GM21515 (cell line): ENCODE results near the gene SCP2.
"Not testable (repeated sequence)": the region's sequence is repeated elsewhere in the genome, so short reads cannot be mapped to it uniquely, and the experiment has no call there.

Experiments used
- ATAC-seq: cut with Tn5 transposase; IDR thresholded peaks from one replicate; pipeline ENCODE4 v1.9.1; 2021; ENCODE audit not compliant: unreplicated experiment

The SCP2 gene

DNA sequence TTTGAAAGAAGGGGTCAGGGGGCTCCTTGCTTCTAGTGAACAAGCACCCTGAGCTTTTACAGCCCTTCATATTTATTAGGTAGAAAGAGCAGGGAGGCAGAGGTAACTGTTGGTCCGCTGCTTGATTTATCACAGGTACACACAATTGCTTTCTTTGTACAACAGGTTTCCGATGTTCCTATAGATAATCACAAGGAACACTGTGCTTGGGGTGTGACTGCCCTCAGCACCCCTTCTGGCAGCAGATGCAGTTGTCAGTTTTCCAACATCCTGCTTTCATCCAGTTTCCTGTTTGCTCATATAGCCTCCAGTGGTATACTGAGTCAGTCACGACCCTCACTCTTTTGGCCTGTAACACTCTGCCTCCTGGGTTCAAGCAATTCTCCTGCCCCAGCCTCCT lies 40.6 kb downstream of the SCP2 start:
- ATAC-seq = no peak

DNA sequence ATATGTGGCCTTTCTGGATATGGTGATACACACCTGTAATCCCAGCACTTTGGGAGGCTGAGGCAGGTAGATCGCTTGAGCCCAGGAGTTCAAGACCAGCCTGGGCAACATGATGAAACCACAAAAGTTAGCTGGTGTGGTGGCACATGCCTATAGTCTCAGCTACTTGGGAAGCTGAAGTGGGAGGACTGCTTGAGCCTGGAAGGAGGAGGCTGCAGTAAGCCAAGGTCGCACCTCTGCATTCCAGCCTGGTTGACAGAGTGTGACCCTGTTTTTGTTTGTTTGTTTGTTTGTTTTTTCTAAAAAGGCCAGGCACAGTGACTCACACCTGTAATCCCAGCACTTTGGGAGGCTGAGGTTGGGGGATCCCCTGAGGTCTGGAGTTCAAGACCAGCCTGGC lies 42.2 kb downstream of the SCP2 start:
- not testable (repeated sequence) for ATAC-seq

DNA sequence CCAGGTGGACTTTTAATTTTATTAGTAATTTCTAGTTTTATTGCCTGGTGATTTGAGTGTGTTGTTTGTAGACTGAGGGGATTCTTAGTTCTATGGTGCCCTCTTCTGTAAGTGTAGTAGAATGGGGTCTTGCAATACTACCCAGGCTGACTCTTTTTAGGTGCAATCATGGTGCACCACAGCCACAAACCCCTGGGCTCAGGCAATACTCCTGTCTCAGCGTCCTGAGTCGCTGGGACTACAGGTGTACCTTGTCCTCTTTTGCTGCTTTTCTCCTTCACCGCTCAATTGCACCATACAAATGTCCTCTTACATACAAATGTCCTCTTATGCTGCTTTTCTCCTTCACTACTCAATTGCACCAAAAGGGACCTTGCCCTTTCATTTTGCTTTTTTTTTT lies 43.1 kb downstream of the SCP2 start:
- ATAC-seq = no peak

DNA sequence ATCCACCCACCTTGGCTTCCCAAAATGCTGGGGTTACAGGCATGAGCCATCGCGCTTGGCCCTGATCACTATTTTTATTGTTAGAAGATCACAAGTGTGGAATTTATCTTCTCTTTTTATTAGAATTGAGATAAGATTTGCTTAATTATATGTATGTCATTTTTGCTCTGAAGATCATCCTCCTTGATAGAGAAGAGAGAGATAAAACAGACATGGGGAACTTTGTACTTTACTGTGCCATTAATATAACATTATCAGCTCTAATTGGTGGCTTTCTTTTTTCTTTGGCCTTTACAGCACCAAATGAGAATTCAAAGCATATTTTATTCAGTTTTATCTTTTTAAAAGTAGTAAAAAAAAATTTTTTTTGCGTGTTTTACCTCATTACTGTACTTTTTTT lies 46.8 kb downstream of the SCP2 start:
- ATAC-seq = no peak

DNA sequence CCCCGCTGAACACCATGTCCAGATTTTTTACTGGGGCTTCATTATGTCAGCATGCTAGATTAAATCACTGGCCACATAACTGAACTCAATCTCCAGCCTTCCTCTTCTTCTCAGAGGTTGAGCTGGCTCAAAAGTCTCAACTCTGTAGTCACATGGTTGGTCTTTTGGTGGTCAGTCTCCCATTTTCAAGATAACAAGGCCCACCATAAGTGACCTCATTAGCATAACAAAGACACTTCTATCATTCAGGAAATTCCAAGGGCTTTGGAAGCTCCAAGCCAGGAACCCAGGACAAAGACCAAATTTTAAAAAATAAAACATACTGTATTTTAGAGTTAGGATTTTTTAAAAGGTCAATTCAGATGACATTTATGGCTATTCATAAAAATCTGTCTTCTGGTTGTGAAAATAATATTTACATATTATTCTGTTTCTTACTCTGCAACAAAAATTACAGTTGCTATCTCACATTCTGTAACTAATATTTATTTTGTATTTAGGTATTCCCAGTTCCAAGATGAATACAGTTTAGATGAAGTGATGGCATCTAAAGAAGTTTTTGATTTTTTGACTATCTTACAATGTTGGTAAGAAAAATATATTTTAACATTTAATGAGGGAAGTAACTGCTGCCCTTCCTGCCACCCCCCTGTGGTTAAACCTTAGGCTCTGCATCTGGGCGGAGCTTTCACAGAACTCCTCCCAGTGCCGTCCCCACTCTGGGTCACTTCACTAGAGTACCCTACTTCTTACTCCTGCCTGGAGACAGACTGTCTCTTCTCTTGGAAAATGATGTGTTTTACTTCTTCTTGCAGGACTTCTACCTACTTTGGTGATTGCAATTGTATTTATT lies 49.3 kb downstream of the SCP2 start:
- ATAC-seq = no peak

DNA sequence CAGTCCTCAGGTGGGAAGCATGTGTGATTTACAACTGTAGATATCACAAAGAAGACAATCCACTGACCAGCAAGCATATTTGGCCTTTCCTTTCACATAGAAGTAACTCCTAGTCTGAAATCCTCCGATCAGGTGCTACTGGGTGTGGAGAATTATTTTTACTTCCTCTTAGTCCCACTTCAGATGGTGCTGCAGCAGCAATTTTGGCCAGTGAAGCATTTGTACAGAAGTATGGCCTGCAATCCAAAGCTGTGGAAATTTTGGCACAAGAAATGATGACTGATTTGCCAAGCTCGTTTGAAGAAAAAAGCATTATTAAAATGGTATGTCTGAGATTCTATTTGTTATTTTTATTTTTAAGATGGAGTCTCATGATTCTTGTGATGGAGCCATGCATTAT lies 51.0 kb downstream of the SCP2 start:
- no peak for ATAC-seq

DNA sequence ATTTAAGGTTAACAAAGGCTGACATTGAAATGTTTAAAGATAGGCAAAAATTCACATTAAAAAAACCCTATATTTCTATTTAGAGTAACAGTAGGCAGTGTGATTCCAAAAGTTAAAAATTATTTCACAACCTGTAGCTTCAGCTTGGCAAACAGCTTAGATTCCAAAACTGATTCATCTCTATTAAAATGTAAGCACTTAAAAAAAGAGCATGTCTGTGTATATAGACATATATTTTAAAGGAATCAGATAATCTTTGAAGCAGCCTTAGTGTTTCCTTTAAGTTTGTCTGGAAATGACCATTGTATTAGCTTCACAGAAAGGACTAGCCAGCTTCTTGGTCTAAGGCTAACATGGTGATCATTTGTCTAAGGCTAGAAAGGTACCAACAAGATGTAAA lies 65.7 kb downstream of the SCP2 start:
- not testable (repeated sequence) for ATAC-seq

DNA sequence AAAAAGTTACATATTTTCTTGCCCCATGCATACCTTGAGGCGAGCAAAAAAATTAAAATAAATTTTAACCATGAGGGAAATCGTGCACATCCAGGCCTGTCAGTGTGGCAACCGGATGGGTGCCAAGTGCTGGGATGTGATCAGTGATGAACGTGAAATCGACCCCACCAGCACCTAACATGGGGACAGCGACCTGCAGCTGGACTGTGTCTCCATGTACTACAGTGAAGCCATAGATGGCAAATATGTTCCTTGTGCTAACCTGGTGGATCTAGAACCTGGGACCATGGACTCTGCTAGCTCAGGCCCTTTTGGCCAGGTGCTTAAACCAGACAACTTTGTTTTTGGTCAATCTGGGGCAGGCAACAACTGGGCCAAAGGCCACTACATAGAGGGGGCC lies 67.6 kb downstream of the SCP2 start:
- ATAC-seq = no peak

DNA sequence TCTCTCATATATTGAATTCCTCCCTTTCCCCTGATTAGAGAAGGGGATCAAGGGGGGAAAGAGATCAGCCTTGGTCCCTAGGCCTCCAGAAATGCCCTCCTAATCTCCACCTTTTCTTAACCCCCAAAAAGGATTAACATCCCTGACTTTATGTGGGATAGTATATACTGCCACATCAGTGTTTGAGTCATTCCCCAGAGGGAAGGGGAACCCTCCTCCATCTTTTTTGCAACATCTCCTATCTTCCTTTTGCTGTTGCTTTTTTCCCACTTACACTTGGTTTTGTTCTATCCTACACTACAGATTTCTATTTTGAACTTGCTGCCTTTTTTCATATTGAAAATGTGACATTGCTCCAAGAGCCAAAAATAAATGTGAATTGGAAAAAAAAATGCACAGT lies 69.6 kb downstream of the SCP2 start:
- ATAC-seq = no peak

DNA sequence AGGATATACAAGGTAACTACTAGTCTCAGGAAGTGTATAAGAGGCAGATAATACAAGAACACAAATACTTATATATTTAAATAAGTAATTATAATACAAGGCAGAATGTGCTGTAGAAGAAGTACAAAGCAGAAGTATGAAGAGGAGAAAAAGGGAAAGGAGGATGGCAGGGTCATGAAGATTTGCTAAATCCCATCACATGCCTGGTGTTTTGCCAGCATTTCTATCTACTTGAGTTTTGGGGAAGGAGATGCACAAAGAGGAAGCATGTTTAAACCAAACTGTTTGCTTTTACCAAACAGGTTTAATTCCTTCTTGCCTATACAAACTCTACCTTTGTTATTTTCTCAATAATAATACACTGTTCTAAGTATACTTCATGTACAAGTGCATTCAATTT lies 74.1 kb downstream of the SCP2 start:
- ATAC-seq = no peak

DNA sequence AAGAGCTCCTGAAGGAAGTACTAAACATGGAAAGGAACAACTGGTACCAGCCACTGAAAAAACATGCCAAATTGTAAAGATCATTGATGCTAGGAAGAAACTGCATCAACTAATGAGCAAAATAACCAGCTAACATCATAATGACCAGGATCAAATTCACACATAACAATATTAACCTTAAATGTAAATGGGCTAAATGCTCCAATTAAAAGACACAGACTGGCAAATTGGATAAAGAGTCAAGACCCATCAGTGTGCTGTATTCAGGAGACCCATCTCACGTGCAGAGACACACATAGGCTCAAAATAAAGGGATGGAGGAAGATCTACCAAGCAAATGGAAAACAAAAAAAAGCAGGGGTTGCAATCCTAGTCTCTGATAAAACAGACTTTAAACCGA lies 79.5 kb downstream of the SCP2 start:
- ATAC-seq = not testable (repeated sequence)

DNA sequence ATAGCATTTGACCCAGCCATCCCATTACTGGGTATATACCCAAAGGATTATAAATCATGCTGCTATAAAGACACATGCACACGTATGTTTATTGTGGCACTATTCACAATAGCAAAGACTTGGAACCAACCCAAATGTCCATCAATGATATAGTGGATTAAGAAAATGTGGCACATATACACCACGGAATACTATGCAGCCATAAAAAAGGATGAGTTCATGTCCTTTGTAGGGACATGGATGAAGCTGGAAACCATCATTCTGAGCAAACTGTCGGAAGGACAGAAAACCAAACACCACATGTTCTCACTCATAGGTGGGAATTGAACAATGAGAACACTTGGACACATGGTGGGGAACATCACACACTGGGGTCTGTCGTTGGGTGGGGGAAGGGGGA lies 83.2 kb downstream of the SCP2 start:
- ATAC-seq = not testable (repeated sequence)

DNA sequence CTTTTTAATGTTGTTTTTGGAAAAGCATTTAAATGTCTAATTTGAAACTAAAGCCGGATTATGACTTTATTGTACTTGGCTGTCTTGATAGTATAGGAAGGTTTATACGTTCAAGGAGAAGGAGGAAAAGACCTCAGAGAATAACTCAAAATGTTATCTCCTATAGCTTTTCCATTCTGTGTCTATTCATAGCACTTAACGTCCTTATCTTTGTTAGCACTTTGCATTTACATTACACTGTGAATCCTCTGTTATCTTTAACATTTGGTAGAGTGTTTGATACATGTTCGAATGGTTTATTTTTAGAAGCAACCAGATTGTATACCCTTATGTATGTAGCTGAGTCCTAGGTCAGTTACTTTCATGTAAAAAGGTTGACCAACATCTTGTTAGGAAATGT lies 84.1 kb downstream of the SCP2 start:
- no peak for ATAC-seq

DNA sequence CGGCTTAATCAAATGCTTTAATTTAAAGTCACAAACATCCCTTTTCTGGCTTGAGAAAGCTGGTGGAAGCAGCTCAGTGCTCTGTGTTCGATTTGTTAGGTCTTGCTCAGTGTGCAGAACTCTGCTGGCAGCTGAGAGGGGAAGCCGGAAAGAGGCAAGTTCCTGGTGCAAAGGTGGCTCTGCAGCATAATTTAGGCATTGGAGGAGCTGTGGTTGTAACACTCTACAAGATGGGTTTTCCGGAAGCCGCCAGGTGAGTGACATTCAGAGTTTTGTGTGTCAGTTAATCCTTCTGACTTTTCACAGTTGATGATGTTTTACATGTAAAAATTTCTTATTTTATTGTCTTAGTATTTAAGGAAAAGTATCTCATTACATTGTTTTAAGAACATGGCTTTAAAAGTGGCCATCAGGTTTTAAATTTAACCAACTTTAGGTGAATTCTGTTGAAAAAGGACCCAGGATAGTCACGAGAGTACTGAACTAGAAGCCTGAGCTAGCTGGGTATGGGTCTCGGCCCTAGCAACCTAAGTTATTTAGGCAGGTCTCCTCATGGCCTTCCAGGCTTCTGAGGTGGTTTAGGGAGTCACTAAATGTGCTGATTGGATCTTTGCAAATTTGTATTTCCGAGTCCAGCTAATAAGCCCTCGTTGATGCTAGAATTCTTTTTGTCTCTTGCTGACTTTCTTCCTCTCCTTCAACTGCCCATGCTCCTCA lies 87.9 kb downstream of the SCP2 start:
- peak; percentile 92 for ATAC-seq

DNA sequence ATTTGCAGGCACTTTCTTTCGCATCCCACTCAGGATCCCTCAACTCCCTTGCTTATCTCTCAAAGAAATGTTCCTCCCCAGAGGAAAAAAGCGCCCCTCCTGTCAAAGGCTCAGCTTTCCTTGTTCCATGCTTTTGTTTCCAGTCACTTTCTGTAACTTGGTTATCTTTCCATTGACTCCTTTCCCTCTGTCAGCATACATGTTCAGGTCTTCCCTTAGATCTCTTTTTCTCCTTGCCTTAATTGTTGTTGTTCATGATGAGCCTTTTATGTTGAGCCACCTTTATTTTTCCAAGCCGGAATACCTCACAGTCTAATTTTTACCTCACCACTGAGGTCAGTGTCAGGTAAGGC lies 88.4 kb downstream of the SCP2 start:
- no peak for ATAC-seq

DNA sequence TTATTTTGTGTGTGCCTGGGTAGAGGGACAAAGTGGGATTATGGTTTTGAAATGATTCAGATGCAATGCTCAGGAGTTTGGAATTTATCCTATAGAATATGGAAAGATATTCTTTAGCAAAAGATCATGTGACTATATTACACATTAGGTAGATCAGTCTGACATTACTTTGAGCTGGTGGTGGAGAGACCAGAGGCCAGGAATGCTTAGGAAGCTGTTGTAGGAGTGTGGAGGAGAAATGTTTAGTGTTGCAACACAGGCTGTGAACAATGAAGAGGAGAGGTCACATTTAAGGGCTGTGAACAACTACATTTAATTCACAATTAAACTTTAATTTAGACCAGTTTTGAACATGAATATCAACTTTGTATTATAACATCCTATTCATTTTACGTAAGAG lies 89.6 kb downstream of the SCP2 start:
- no peak for ATAC-seq

DNA sequence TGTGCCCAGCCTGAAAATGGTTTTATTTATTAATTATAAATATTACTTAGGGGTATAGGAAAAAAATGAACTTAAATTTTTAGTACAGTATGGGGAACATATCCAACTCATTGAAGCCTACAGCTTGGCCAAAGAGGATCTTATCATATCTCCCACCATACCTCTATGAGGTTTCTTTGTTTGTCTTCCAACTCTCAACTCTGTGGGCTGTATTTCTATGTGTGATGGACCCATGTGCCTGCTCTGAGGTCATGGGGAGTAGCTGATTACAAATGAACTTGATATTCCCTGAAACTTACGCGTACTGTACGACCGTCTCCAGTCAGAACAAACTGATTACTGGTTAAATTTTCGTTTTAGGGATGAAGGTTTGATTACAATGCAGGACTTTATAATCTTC lies 93.5 kb downstream of the SCP2 start:
- no peak for ATAC-seq

DNA sequence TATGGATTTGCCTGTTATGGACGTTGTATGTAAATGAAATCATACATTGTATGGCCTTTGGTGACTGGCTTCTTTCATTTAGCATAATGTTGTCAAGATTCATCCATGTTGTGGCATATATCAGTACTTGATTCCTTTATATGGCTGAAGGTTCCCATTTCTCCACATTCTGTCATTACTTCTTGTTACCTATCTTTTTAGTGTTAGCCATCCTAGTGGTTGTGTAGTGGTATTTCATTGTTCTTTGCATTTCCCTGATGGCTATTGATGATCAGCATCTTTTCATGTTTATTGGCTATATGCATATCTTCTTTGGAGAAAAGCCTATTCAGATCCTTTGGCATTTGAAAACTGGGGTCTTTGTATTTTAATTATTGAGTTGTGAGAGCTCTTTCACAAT lies 95.1 kb downstream of the SCP2 start:
- ATAC-seq = no peak

DNA sequence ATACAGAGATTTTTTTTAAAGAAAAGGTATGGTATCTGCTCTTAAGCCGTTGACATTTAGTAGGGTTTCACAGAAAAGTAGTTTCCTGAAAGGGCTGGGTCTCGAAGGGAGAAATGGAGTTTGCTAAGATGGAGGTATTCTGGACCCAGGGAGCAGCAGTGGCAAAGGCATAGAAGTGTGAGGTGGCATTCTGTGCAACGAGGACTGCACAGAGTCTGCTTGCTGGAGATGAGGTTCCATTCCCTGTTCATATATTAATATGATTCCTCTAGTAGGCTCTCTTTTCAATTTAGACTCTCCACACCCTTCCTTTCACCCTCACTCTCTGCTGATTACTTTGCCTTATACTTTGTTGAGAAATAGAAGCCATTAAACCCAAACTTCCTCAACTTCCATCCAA lies 96.5 kb downstream of the SCP2 start:
- ATAC-seq = no peak

DNA sequence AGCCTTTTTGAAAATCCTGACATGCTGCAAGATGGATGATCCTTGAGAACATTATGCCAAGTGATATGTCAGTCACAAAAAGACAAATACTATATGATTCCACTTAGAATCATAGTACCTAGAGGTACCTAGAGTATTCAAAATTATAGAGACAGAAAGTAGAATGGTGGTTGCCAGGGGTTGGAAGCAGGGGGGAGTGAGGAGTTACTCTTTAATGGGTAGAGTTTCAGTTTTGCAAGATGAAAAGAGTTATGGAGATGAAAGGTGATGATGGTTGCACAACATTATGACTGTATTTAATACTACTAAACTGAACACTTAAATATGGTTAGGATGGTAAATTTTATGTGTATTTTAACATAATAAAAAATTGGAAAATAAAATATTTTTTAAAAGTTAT lies 97.0 kb downstream of the SCP2 start:
- ATAC-seq = no peak

DNA sequence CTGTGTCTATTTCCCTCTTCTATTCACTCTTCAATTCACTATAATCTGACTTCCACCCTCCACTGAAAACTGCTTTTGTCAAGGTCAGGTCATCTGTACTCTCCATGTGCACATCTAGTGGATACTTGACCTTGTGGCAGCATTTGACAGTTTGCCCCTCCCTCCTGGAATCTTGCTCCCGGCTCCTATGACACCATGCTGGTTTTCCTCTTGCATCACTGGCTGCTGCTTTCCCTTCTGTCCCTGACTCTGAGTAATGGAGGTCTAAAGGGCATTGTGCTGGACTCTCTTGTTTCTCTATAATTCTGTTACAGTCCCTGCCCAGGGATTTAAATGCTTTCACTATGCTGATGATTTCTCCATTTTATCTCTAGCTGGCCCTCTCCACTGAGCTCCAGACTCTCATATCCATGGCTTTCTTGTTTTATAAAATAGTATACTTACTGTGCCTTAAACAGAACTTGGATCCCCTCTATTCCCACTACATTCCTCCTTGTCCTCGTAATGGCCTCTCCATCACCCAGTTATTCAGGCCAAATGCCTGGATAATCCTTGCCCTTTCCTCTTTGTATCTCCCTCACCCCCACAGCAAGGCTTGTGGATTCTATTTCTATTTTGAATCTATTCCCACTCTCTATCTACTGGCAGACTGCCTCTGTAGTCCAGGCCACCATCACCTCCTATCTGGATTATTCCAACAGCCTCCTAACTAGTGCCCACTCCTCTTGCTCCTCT lies 98.1 kb downstream of the SCP2 start:
- ATAC-seq = no peak

DNA sequence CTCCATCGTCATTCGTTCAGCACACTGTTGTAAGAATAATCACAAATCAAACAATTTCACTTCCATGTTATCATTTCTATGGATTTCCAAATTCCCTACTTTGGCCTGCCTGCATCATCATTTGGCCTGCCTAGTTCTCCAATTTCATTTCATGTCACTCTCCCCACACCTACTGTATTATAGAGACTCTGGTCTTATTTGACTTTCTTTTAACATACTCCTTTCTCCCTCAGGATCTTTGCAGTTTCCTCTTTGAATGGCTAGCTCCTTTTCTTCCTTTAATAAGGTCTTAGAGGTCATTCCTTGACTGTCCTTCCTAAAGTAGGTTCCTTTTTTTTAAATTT lies 98.7 kb downstream of the SCP2 start:
- no peak for ATAC-seq
